ENCODE data around the gene LIMK2.
A peak's percentile ranks its signal among the peaks of the same experiment; 100 is the strongest.

Gene LIMK2

GRCh38 chr22:31246687-31247086 is 34.6 kb downstream of the LIMK2 start:
- H3K4me1 ChIP-seq: no peaks in the 10 kb centered on the region
- H3K9me3 ChIP-seq: no peaks in the 10 kb centered on the region
- TF ChIP-seq CTCF (IDR thresholded peaks at IDR 0.05; ENCODE audit: low read depth, low read length): no peak
- no peaks in the 10 kb centered on the region for H3K36me3 ChIP-seq
- H3K27me3 ChIP-seq: no peaks in the 10 kb centered on the region
- H3K4me3 ChIP-seq (ENCODE audit: low read depth, low read length): no peak overlapping the region
- no peak for DNase-seq

GRCh38 chr22:31247726-31248125 is 35.6 kb downstream of the LIMK2 start:
- Histone ChIP-seq H3K36me3 (no peaks in the 10 kb centered on the region), H3K9me3 (no peaks in the 10 kb centered on the region), H3K4me3 (ENCODE audit: low read depth, low read length) (peak overlapping the region; percentile 82), H3K27me3 (no peaks in the 10 kb centered on the region), H3K4me1 (no peaks in the 10 kb centered on the region)
- peak; percentile 18 for DNase-seq
- TF ChIP-seq CTCF (IDR thresholded peaks at IDR 0.05; ENCODE audit: low read depth, low read length): no peak

GRCh38 chr22:31248138-31248745 is 36.1 kb downstream of the LIMK2 start:
- Histone ChIP-seq H3K27me3 (no peaks in the 10 kb centered on the region), H3K36me3 (no peaks in the 10 kb centered on the region), H3K9me3 (no peaks in the 10 kb centered on the region), H3K4me3 (ENCODE audit: low read depth, low read length) (peak overlapping the region; percentile 82), H3K4me1 (no peaks in the 10 kb centered on the region)
- peak; percentile 86 for DNase-seq
- no peak for TF ChIP-seq CTCF (IDR thresholded peaks at IDR 0.05; ENCODE audit: low read depth, low read length)

- TF ChIP-seq CTCF (IDR thresholded peaks at IDR 0.05; ENCODE audit: low read depth, low read length): no peak
- H3K4me3 ChIP-seq (ENCODE audit: low read depth, low read length): peak overlapping the region; percentile 82
- H3K4me1 ChIP-seq: no peaks in the 10 kb centered on the region
- H3K9me3 ChIP-seq: no peaks in the 10 kb centered on the region
- no peaks in the 10 kb centered on the region for H3K36me3 ChIP-seq
- H3K27me3 ChIP-seq: no peaks in the 10 kb centered on the region
- DNase-seq: no peak
Observed at GRCh38 chr22:31248965-31249958, 37.2 kb downstream of the LIMK2 start.

- H3K36me3 ChIP-seq: no peaks in the 10 kb centered on the region
- no peak for DNase-seq
- no peak overlapping the region for H3K4me3 ChIP-seq (ENCODE audit: low read depth, low read length)
- no peaks in the 10 kb centered on the region for H3K27me3 ChIP-seq
- no peaks in the 10 kb centered on the region for H3K4me1 ChIP-seq
- no peak for TF ChIP-seq CTCF (IDR thresholded peaks at IDR 0.05; ENCODE audit: low read depth, low read length)
- H3K9me3 ChIP-seq: no peaks in the 10 kb centered on the region
Observed at GRCh38 chr22:31250740-31251600, 38.9 kb downstream of the LIMK2 start.
